Body of pancreas (tissue), 4 donors: ENCODE data around the gene DAZAP1.

Experiments
- CTCF ChIP-seq, 7 experiments: fragments of 450-650 bp in 4 of 7; fragments of 200-600 bp in 3 of 7; sonication (generic) in 3 of 7; IDR thresholded peaks; one replicate each; pipeline ENCODE4 v1.5.1; 2016 to 2019; ENCODE audit warnings: antibody characterized with exemption in 7 of 7
- POLR2A ChIP-seq, 3 donors: fragments of 450-650 bp; IDR thresholded peaks; one replicate each; pipeline ENCODE4 v1.6.1; 2016; ENCODE audit warnings: antibody characterized with exemption in 3 of 3, mild to moderate bottlenecking in 2 of 3

GRCh38 chr19:1407528-1408299, at the start of gene DAZAP1:
- TF ChIP-seq CTCF (IDR thresholded peaks at IDR 0.05): no peak
- TF ChIP-seq POLR2A (IDR thresholded peaks at IDR 0.05): no peak
